PC-9 (cell line): ENCODE results near the gene PHACTR3. TPM values are rescaled to one million over a fixed set of nuclear protein-coding genes. Genes with fewer than 3 reads are reported as not detected.
A peak's percentile ranks its signal among the peaks of the same experiment; 100 is the strongest.

ENCODE experiments used
- BruUV-seq: library from RNA; stranded (reverse); fragments of 400-500 nt; replicated peaks from 2 replicates; lab custom pipeline; 2021; lab: Mats Ljungman, UMichigan
- CTCF ChIA-PET: fragments of 300-600 bp; sonication (Branson Sonifier 250); formaldehyde crosslinking; loops from one replicate; lab custom pipeline; 2022; ENCODE audit warnings: antibody characterized with exemption; lab: Charles Lee
- POLR2A ChIA-PET: fragments of 300-600 bp; sonication (Branson Sonifier 250); formaldehyde crosslinking; loops from one replicate; lab custom pipeline; 2022; ENCODE audit warnings: antibody characterized with exemption; ENCODE audit not compliant: unreplicated experiment; lab: Charles Lee
- DNase-seq, 2 experiments: peaks; one replicate each; pipeline versions ENCODE4 v3.0.0 to v3.0.0-alpha.2; 2015 to 2022; ENCODE audit warnings: mixed read lengths in 1 of 2
- H2AFZ ChIP-seq: fragments of 200-600 bp; sonication (generic); 2 replicates; pipeline ENCODE4 v1.8.1; 2017; ENCODE audit warnings: antibody characterized with exemption
- H3F3A ChIP-seq: fragments of 200-600 bp; sonication (generic); 2 replicates; pipeline ENCODE4 v1.8.1; 2017; ENCODE audit warnings: antibody characterized with exemption, mild to moderate bottlenecking, low read depth; ENCODE audit not compliant: insufficient read depth
- H3K27ac ChIP-seq: fragments of 200-600 bp; sonication (generic); 2 replicates; pipeline ENCODE4 v1.6.1; 2016; ENCODE audit warnings: mixed run types
- H3K27me3 ChIP-seq: fragments of 200-600 bp; sonication (generic); 2 replicates; pipeline ENCODE4 v1.6.1; 2016; ENCODE audit warnings: low read depth, mixed run types; ENCODE audit not compliant: insufficient read depth
- H3K36me3 ChIP-seq: fragments of 200-600 bp; sonication (generic); 2 replicates; pipeline ENCODE4 v1.6.1; 2016; ENCODE audit warnings: low read depth, mixed run types
- H3K4me1 ChIP-seq: fragments of 200-600 bp; sonication (generic); replicated peaks from 2 replicates; pipeline ENCODE4 v1.6.1; 2016; ENCODE audit warnings: mixed run types; ENCODE audit not compliant: insufficient read depth
- H3K4me2 ChIP-seq: fragments of 200-600 bp; sonication (generic); 2 replicates; pipeline ENCODE4 v1.6.1; 2017; ENCODE audit warnings: mixed run types
- H3K4me3 ChIP-seq: fragments of 200-600 bp; sonication (generic); 2 replicates; pipeline ENCODE4 v1.6.1; 2016; ENCODE audit warnings: mixed run types
- H3K79me2 ChIP-seq: fragments of 200-600 bp; sonication (generic); 2 replicates; pipeline ENCODE4 v1.6.1; 2017; ENCODE audit warnings: low read depth, mixed run types
- H3K9me2 ChIP-seq: fragments of 200-600 bp; sonication (generic); 2 replicates; pipeline ENCODE4 v1.8.1; 2017; ENCODE audit warnings: mild to moderate bottlenecking; ENCODE audit not compliant: insufficient read depth
- H3K9me3 ChIP-seq: fragments of 200-600 bp; sonication (generic); 2 replicates; pipeline ENCODE4 v1.8.1; 2016; ENCODE audit warnings: low read depth; ENCODE audit not compliant: insufficient read depth
- H4K20me1 ChIP-seq: fragments of 200-600 bp; sonication (generic); 2 replicates; pipeline ENCODE4 v1.8.1; 2017; ENCODE audit not compliant: insufficient read depth
- EZH2 ChIP-seq: fragments of 200-600 bp; sonication (generic); IDR thresholded peaks from 2 replicates; pipeline ENCODE4 v1.8.0; 2017; ENCODE audit warnings: antibody characterized with exemption, low read depth
- intact Hi-C: fragments of 100-400 bp; cut with micrococcal nuclease; formaldehyde crosslinking; loops from one replicate; pipeline ENCODE4 v1.10.0; 2022; ENCODE audit not compliant: unreplicated experiment
- total RNA-seq: library from RNA; stranded (reverse); gene quantifications from 2 replicates; pipeline ENCODE4 v1.2.3, GENCODE V29; 2021
- TF ChIP-seq, protein P1 (sequence below): fragments of 200-600 bp; sonication (generic); conservative IDR thresholded peaks from 2 replicates; pipeline ENCODE4 v1.6.1; 2017; ENCODE audit warnings: mixed run types, antibody characterized with exemption, mild to moderate bottlenecking, moderate library complexity

The PHACTR3 gene
- total RNA-seq, 1 experiment from 2014 or later: 0.41 TPM

DNA sequence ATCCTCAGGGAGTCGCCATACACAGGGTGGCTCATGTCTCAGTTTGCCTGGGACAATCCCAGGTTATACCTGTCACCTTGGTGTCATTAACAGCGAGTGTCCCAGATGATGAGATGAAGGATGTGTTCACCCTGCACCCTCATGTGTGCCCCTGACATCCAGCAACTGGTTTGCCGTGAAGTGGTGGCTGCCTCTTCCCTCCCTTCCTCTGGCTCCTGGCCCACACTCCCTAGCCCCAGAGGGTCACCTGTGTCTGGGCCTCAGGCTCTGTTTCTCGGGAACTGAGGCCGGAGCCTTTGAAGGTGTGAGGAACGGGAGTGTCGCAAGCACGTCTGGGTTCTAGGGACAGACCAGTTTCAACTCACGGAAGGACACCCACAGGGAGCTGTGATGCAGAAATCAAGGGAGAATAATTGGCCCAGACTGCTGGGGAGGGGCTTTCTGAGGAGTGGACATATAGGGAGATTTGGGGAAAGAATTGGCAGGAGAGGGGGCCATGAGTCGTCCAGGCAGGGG, 35.8 kb upstream of the PHACTR3 start:
- peak in 1 of 2 experiments; percentile 20 for DNase-seq
- Histone ChIP-seq H3K4me1 (no peaks in the 10 kb centered on the region), H3K27ac (no peak overlapping the region), H3F3A (no peaks in the 10 kb centered on the region), H3K79me2 (no peaks in the 10 kb centered on the region), H3K4me3 (no peak overlapping the region), H3K4me2 (no peak overlapping the region), H2AFZ (no peak overlapping the region), H3K36me3 (no peaks in the 10 kb centered on the region), H3K27me3 (peaks cover 71% of the 10 kb centered on the region), H3K9me2 (no peaks in the 10 kb centered on the region), H3K9me3 (no peaks in the 10 kb centered on the region), H4K20me1 (no peaks in the 10 kb centered on the region)
- ChIA-PET CTCF (no interaction called here), POLR2A (no interaction called here)
- no peak for TF ChIP-seq EZH2
- TF ChIP-seq, protein P1, sequence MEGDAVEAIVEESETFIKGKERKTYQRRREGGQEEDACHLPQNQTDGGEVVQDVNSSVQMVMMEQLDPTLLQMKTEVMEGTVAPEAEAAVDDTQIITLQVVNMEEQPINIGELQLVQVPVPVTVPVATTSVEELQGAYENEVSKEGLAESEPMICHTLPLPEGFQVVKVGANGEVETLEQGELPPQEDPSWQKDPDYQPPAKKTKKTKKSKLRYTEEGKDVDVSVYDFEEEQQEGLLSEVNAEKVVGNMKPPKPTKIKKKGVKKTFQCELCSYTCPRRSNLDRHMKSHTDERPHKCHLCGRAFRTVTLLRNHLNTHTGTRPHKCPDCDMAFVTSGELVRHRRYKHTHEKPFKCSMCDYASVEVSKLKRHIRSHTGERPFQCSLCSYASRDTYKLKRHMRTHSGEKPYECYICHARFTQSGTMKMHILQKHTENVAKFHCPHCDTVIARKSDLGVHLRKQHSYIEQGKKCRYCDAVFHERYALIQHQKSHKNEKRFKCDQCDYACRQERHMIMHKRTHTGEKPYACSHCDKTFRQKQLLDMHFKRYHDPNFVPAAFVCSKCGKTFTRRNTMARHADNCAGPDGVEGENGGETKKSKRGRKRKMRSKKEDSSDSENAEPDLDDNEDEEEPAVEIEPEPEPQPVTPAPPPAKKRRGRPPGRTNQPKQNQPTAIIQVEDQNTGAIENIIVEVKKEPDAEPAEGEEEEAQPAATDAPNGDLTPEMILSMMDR: no peak
- no TSS peak for BruUV-seq
- intact Hi-C loops: no loop called here

DNA sequence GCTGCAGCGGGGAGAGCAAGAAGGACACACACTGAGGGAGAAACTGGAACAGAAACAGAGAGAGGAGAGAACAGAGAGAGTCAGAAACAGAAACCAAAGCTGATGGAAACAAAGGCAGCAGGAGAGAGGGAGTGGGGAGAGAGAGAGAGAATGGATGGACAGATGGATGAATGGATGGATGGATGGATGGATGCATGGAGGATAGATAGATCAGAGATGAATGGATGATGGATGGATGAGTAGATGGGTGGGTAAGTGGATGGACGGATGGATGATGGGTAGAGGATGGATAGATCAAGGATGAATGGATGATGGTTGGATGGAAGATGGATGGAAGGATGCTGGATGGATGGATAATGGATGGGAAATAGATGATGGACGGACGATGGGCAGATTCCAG, 35.0 kb upstream of the PHACTR3 start:
- TF ChIP-seq, protein P1: no peak
- Histone ChIP-seq H3K27me3 (peaks cover 69% of the 10 kb centered on the region), H3K4me2 (no peak overlapping the region), H3K9me3 (no peaks in the 10 kb centered on the region), H3K27ac (no peak overlapping the region), H3K9me2 (no peaks in the 10 kb centered on the region), H2AFZ (no peak overlapping the region), H3K4me3 (no peak overlapping the region), H3F3A (no peaks in the 10 kb centered on the region), H4K20me1 (no peaks in the 10 kb centered on the region), H3K79me2 (no peaks in the 10 kb centered on the region), H3K36me3 (no peaks in the 10 kb centered on the region), H3K4me1 (no peaks in the 10 kb centered on the region)
- intact Hi-C loops: no loop called here
- no TSS peak for BruUV-seq
- CTCF ChIA-PET: no interaction called here
- POLR2A ChIA-PET: no interaction called here
- no peak for DNase-seq

DNA sequence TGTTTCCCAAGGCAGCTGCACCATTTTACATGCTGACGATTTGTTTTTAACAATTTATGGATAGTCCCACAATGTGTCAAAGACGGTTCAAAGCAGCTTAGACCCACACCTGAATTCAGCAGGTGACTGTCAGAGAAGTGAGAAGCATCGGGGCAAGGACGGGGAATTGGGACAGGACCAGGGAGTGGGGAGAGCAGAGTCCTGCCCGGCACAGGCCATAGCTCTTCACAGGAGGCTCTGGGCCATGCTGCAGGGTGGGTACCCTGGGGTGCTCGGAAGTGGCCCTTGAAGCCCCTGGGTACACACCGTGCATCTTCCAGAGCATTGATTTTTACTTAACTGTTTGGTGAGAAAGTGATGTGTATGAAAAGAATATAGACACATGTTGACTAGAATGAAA, 33.2 kb upstream of the PHACTR3 start:
- Histone ChIP-seq H4K20me1 (no peaks in the 10 kb centered on the region), H3K4me3 (no peak overlapping the region), H3K36me3 (no peaks in the 10 kb centered on the region), H3K4me1 (no peaks in the 10 kb centered on the region), H3K27ac (no peak overlapping the region), H3F3A (no peaks in the 10 kb centered on the region), H3K4me2 (no peak overlapping the region), H3K27me3 (peaks cover 72% of the 10 kb centered on the region), H2AFZ (no peak overlapping the region), H3K79me2 (no peaks in the 10 kb centered on the region), H3K9me2 (no peaks in the 10 kb centered on the region), H3K9me3 (no peaks in the 10 kb centered on the region)
- ChIA-PET POLR2A (no interaction called here), CTCF (interaction anchor here (0.6 to 0.7 kb wide), 2 partner anchors 153 to 537 kb away, joined by 3 read pairs; no protein-coding TSS in a partner anchor)
- TF ChIP-seq EZH2: no peak
- TF ChIP-seq, protein P1: no peak
- intact Hi-C loops: loop anchor here (1.0 kb wide), 1 partner anchor 180 kb away; no protein-coding TSS in a partner anchor
- no peak for DNase-seq
- BruUV-seq: no TSS peak
